GM08714 (cell line): ENCODE measurements around the gene TTLL5.

Experiments
- H3K4me3 ChIP-seq: fragments of 200-500 bp; sonication (Bioruptor generic); 2 replicates; pipeline ENCODE4 v1.5.1; 2014; ENCODE audit warnings: mild to moderate bottlenecking, low read length, inconsistent platforms
- ZNF274 ChIP-seq: IDR thresholded peaks from 2 replicates; pipeline ENCODE4 v1.6.1; 2012; ENCODE audit warnings: mild to moderate bottlenecking, low read depth, low read length

The TTLL5 gene

DNA sequence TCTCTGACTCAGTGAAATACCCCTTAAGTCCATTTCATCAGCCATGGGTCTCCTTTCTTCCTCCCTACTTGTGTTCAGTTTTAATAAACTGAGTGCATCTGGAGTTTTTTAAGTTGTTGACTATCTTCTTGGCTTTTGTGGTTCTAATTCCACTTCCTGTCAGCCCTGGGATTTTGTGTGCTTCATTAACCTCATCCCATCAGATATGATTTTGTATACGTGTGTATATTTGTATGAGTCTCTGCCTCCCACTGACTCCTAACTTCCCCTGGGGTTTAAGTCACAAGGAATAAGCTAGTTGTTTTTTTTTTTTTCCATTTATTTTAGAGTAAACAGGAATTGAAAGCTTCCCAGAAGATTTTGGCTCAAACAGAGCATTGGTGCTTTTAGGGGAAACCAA, 62.7 kb downstream of the TTLL5 start:
- TF ChIP-seq ZNF274: no peak
- H3K4me3 ChIP-seq: no peak overlapping the region

DNA sequence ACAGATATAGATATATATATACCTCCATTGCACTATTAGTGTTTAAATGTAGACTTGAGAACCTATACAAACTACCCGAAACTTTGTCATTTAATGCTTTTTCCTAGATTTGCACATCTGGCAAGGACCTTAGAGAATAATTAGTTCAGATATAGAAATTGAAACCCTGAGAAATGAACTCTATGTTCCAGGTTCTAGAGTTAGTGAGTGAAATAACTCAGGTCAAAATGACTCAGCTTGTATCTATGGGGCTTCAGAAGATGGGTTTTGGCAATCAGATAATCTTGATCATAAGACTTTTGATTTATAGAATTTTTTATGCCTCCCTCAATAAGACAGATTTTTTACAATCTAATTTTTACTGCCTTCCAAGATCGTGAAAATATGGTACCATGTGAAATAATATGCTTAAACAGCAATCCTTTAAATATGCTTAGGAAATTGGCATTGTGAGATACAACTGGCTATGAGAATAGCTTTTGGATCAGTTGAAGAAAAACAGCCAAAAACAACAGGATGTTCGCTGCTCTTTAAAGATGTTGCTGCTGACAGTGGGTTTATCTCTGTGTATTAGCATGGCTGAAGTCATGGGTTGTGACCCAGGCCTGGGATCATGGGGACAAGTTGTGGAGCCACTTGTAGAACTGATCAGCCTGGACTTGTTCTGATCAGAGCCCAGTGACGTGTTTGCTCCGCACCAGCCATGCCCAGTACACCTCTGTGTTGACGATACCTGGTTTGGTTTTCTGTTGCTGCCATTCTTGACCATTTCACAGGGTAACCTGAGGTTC, 63.6 kb downstream of the TTLL5 start:
- no peak for TF ChIP-seq ZNF274
- H3K4me3 ChIP-seq: no peak overlapping the region

DNA sequence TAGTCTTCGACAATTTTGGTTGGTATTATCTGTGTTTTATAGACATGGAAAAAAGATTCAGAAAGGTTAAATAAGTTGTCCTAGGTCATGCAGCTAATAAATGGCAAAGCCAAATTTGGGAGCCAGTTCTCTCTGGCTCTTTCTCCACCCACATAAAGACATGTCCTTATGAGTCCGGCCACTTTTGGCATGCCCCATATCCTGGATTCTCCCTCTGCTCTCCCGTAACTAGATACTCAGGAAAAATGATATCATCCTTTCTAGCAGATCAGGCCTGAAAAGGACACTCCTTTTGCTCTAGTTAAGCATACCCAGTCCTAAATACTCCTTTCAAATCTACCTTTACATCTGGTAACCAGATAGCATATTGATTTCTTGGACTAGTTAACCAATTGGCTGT, 64.4 kb downstream of the TTLL5 start:
- H3K4me3 ChIP-seq: no peak overlapping the region
- no peak for TF ChIP-seq ZNF274

DNA sequence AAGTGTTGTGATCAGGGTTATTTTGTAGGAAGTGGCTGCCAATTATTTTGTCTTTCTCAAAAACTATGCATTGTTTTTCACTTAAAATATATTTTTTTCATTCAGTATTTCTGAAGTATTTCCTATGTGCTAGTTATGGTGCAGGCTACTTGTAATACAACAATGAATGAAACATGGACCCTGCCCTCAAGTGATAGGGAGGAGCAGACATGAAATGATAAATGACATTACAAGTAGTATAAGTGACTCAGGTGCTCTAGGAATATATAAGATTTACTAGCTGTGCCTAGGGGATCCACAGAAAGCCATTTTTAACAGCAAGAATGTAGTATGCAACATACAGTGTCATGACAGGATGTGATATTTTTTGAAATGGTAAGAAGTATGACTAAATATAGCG, 65.3 kb downstream of the TTLL5 start:
- TF ChIP-seq ZNF274: no peak
- H3K4me3 ChIP-seq: no peak overlapping the region

DNA sequence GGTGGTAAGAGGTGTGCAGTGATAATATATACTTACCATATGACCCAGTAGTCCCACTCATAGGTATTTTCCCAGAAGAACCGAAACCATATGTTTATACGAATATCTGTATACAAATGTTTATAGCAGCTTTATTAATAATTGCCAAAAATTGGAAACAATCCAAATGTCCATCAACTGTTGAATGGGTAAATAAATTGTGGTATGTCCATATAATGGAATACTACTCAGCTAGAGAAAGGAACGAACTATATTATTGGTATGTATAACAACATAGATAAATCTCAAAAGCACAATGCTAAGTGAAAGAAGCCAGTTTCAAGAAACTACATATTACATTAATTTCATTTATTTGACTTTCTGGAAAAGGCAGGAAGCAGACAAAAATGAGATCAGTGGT, 66.1 kb downstream of the TTLL5 start:
- H3K4me3 ChIP-seq: no peak overlapping the region
- TF ChIP-seq ZNF274: no peak

DNA sequence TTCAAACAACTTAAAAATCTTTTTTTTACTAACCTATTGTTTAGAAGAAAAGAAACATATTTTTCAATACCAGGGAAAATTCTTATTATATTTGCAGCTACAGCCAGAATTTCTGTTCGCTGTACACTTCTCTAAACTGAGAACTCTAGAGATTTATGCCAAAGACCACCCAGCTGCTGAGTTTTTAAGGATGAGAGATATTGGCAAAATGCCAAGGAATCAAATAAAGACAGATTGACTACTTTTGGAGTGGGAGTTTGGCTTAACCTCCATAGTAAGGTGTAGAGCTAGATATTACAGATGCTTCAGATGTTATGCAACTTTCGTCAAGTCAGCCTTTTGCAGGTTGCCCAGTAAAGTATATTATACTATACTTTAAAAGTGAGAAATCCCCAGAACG, 71.8 kb downstream of the TTLL5 start:
- H3K4me3 ChIP-seq: no peak overlapping the region
- TF ChIP-seq ZNF274: no peak

DNA sequence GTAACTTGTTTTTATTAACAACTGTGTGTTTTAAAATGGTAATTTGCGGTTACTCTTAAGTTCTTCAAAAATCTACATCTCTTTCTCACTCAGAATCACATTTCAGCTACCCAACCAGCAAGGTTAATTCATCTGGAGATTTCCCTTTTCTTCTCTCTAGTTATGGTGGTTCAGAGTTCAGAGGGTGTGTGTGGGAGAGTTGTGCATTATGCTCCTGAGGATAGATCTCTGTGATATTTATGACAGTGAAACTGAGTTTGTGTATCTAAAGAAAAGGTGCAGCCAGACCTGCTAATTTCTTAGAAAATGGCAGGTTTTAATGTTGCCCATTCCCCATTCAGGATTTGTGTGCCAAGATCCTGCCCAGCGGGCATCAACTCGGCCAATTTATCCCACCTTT, 73.8 kb downstream of the TTLL5 start:
- TF ChIP-seq ZNF274: no peak
- no peak overlapping the region for H3K4me3 ChIP-seq

DNA sequence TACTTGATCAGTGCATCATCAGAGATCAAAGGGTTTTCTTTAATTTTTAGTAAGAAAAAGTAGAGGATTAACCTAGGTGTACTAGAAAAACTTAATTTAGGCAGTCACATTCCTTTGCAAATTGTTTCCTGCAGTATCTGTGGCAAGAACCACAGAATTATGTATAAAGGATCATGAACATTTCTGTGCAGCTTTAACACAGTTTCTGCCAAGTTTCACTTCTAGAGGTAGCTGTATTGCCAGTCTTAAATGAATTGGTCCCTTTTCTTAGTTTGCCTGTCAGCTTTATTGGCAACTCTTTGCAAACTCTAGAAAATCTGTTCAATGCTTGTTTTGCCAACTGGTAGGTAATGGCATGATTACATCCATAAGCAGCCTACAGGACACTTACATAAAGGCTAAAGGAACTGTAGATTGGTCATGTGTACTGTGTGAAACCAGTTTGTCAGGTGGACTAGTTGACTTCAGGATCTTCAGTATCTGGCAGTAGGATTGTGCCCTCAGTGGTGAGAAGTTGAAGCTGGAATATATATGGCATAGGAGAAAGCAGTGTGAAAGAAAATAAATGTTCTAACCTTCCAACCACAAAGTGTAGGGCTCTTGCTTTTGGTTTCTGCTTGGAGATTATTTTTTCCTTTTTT, 75.9 kb downstream of the TTLL5 start:
- H3K4me3 ChIP-seq: no peak overlapping the region
- no peak for TF ChIP-seq ZNF274

DNA sequence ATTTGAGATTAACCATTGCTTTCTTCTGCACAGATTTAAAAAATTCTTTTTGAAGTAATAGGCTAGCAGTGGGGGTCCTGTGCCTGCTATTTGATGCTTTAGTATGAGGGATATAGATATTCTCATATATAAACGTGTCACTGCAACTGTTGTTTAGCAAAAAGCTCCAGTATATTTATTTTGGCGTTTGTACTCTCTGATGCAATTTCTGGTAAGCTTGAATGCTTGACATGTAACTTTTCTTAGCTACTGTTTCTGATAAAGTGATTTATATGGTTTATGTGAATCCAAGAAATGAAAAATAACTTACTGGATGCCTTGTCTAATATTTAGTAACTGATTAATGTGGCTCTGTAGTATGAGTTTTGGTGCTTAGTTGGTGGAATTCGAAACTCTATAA, 77.1 kb downstream of the TTLL5 start:
- TF ChIP-seq ZNF274: no peak
- H3K4me3 ChIP-seq: no peak overlapping the region

DNA sequence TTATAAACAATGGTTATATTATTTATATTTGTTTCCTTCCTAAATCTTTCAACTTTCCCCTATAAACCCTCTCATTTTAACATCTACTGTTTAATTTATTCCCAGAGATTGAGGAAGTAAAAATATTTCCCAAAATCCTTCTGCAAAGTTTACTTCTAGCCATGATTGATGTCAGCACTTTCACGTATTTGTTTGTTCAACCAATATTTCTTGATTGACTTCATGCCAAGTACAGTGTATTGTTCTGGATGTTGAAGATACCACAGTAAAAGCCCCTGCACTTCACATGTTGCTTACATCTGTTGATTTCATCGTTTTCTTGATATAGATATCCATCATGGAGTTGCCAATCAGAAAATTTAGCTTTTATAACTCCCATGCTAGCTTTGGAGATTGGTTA, 81.8 kb downstream of the TTLL5 start:
- H3K4me3 ChIP-seq: no peak overlapping the region
- TF ChIP-seq ZNF274: no peak

DNA sequence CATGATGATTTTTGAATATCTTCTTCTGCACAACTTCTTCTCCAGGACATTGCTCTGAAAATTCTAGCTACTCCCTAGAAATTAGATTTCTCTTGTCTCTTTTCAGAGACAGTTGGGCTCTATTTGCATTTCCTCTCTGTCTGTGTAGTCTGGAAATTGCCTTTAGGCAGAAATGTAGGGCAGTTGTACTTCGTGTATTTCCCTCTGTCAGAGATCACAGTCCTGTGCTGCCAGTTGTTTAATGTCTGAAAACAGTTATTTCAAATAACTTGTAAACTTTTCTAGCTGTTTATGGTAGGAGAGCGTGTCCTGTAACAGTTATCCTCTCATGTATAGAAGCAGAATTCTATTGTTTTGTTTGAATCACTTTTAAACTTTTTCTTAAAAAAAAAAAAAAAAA, 86.9 kb downstream of the TTLL5 start:
- H3K4me3 ChIP-seq: no peak overlapping the region
- no peak for TF ChIP-seq ZNF274

DNA sequence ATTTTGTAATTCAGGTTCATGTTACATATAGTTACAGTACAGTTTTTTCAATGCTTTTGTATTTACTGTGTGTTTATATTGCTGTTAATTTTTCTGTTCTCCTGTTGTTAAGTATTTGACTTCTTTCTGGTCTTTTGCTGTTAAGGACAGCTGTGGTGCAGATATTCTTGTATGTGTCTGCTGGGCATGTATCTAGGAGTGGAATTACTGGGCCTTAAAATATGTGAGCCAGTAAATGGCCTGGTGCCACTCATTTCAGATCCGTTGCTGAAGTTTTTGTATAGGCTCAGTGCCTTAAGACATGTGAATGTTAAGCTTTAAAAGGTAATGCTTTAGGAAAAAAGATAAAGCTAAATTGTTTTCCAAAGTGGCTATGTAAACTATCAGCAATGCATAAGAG, 87.3 kb downstream of the TTLL5 start:
- no peak for TF ChIP-seq ZNF274
- H3K4me3 ChIP-seq: no peak overlapping the region

DNA sequence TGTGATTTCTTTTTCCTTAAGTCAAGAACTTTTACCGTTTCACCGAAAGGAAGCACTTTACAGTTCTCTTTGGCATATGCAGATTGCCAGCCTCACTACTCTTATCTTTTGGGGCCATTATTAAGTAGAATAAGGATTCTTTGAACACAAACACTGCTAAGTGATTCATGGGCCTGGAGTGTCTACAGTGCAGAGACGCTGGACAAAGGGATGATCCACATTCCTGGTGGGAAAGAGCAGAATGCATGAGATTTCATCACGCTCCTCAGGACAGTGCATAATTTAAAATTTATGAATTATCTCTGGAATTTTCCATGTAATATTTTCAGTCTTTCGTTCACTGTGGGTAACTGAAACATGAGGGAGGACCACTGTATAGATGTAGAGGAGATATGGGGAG, 90.2 kb downstream of the TTLL5 start:
- no peak overlapping the region for H3K4me3 ChIP-seq
- no peak for TF ChIP-seq ZNF274

DNA sequence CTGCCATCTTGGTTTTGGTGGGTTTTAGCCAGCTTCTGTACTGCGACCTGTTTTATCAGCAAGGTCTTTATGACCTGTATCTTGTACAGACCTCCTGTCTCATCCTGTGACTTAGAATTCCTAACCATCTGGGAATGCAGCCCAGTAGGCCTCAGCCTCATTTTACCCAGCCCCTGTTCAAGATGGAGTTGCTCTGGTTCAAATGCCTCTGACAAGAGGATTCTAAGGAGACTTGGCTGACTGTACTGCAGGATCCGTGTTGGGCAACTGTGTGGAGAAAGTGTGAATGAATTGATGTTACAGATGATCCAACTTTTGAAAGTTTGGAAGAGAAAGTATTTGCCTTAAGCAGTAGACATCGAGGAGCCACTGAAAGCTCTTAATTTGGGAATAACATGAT, 91.0 kb downstream of the TTLL5 start:
- H3K4me3 ChIP-seq: no peak overlapping the region
- TF ChIP-seq ZNF274: no peak

DNA sequence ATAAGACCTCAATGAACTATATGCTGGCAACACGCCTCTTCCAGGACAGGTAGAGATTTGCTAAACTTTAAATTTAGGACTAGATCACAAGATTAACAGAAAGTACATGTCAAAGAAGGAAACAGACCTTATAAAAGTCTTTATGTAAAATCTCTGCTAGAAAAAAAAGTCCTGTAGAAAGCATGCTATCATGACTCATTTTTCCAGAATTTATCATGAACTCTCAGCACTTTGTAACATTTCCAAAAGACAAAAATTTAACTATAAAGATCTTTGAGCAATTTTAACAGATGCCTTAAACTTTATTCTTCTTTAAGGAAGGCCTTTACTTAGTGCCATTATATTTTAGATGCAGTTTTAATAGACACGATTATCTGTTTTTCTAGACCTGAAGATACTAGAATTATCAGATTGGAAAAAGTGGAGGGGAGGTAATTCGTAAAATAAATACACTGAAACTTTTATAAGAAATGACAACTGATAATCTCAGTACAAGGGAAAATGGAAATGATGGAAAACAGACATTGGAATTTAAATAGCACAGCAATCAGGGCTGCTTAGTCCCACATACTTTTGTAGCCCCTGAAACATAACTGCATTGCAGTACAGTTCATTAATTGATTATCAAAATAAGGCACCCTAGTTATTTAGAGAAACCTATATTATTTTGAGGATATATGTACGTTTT, 92.0 kb downstream of the TTLL5 start:
- H3K4me3 ChIP-seq: no peak overlapping the region
- no peak for TF ChIP-seq ZNF274

DNA sequence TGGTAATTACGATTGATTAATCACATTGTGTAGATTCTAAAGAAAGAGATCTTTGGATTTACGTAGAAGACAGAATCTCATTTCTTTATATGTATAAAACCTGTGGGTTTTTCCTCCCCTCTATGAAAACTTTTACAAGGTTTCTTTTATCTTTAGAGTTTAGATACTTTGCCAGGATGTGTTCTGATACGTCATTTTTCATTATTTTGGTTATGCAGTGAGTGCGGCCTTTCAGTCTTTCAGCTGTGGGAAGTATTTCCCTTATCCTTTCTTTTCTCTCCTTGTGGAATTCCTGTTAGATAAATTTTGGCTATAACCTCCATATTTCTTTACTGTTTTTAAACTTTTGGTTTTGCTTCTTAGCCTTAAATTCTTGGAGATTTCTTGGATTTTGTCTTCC, 92.7 kb downstream of the TTLL5 start:
- TF ChIP-seq ZNF274: no peak
- H3K4me3 ChIP-seq: no peak overlapping the region
